ENCODE results near the gene TET1.
"Not testable (repeated sequence)": the region's sequence is repeated elsewhere in the genome, so short reads cannot be mapped to it uniquely, and the experiment has no call there.

Gene TET1

GRCh38 chr10:68720793-68721672, 160.9 kb downstream of the TET1 start, which contains the start of gene CCAR1:
Gene CCAR1, plus strand, starts transcription at chr10:68721239. Its CDS starts 1,266 bp downstream, at chr10:68722505.
- H3K27ac ChIP-seq (ENCODE audit: low read depth, low read length) = peak within 1 kb of the TSS; percentile 89
- peak within 1 kb of the TSS; percentile 65 to 95 (median 85) for H3K4me3 ChIP-seq (ENCODE audit: low read depth in 1 of 5, low read length in 5 of 5)
- H3K27me3 ChIP-seq (ENCODE audit: control insufficient read depth in 5 of 5, insufficient read depth in 4 of 5, low read length in 5 of 5) = no peaks in the 10 kb centered on the region
- peaks cover 0 to 13% (median 10%) of the 10 kb centered on the region in 5 donors for H3K4me1 ChIP-seq (ENCODE audit: control insufficient read depth in 5 of 5, insufficient read depth in 5 of 5, low read length in 5 of 5)
- H3K36me3 ChIP-seq (ENCODE audit: control insufficient read depth in 5 of 5, insufficient read depth in 5 of 5, low read length in 5 of 5) = peaks cover 0 to 17% (median 13%) of the 10 kb centered on the region in 5 donors
- H3K9ac ChIP-seq (ENCODE audit: low read length in 5 of 5) = peak within 1 kb of the TSS; percentile 43 to 99 (median 89)
- no peaks in the 10 kb centered on the region for H3K9me3 ChIP-seq (ENCODE audit: control insufficient read depth in 5 of 5, low read length in 5 of 5)

GRCh38 chr10:68721673-68722335, 161.7 kb downstream of the TET1 start:
- H3K36me3 ChIP-seq (ENCODE audit: control insufficient read depth in 5 of 5, insufficient read depth in 5 of 5, low read length in 5 of 5) = peaks cover 0 to 24% (median 13%) of the 10 kb centered on the region in 5 donors
- peaks cover 0 to 13% (median 10%) of the 10 kb centered on the region in 5 donors for H3K4me1 ChIP-seq (ENCODE audit: control insufficient read depth in 5 of 5, insufficient read depth in 5 of 5, low read length in 5 of 5)
- H3K4me3 ChIP-seq (ENCODE audit: low read depth in 1 of 5, low read length in 5 of 5) = peak overlapping the region; percentile 65 to 95 (median 81)
- H3K9ac ChIP-seq (ENCODE audit: low read length in 5 of 5) = peak overlapping the region; percentile 43 to 99 (median 89)
- H3K9me3 ChIP-seq (ENCODE audit: control insufficient read depth in 5 of 5, low read length in 5 of 5) = no peaks in the 10 kb centered on the region
- H3K27ac ChIP-seq (ENCODE audit: low read depth, low read length) = peak overlapping the region; percentile 89
- no peaks in the 10 kb centered on the region for H3K27me3 ChIP-seq (ENCODE audit: control insufficient read depth in 5 of 5, insufficient read depth in 4 of 5, low read length in 5 of 5)

- Histone ChIP-seq H3K4me1 (ENCODE audit: control insufficient read depth in 5 of 5, insufficient read depth in 5 of 5, low read length in 5 of 5) (peaks cover 0 to 13% (median 10%) of the 10 kb centered on the region in 5 donors), H3K36me3 (ENCODE audit: control insufficient read depth in 5 of 5, insufficient read depth in 5 of 5, low read length in 5 of 5) (peaks cover 4 to 46% (median 24%) of the 10 kb centered on the region in 5 donors), H3K27ac (ENCODE audit: low read depth, low read length) (no peak overlapping the region), H3K4me3 (ENCODE audit: low read depth in 1 of 5, low read length in 5 of 5) (no peak overlapping the region), H3K9ac (ENCODE audit: low read length in 5 of 5) (no peak overlapping the region), H3K27me3 (ENCODE audit: control insufficient read depth in 5 of 5, insufficient read depth in 4 of 5, low read length in 5 of 5) (no peaks in the 10 kb centered on the region), H3K9me3 (ENCODE audit: control insufficient read depth in 5 of 5, low read length in 5 of 5) (no peaks in the 10 kb centered on the region)
Measured at GRCh38 chr10:68725016-68725415, 164.9 kb downstream of the TET1 start.

GRCh38 chr10:68727146-68727545, 167.0 kb downstream of the TET1 start:
- H3K36me3 ChIP-seq (ENCODE audit: control insufficient read depth in 5 of 5, insufficient read depth in 5 of 5, low read length in 5 of 5) = peaks cover 14 to 64% (median 38%) of the 10 kb centered on the region in 5 donors
- no peaks in the 10 kb centered on the region for H3K27me3 ChIP-seq (ENCODE audit: control insufficient read depth in 5 of 5, insufficient read depth in 4 of 5, low read length in 5 of 5)
- H3K9me3 ChIP-seq (ENCODE audit: control insufficient read depth in 5 of 5, low read length in 5 of 5) = no peaks in the 10 kb centered on the region
- no peak overlapping the region for H3K9ac ChIP-seq (ENCODE audit: low read length in 5 of 5)
- no peak overlapping the region for H3K4me3 ChIP-seq (ENCODE audit: low read depth in 1 of 5, low read length in 5 of 5)
- H3K4me1 ChIP-seq (ENCODE audit: control insufficient read depth in 5 of 5, insufficient read depth in 5 of 5, low read length in 5 of 5) = peaks cover 0 to 7% (median 6%) of the 10 kb centered on the region in 5 donors
- peak overlapping the region; percentile 30 for H3K27ac ChIP-seq (ENCODE audit: low read depth, low read length)

GRCh38 chr10:68732651-68733050, 172.5 kb downstream of the TET1 start:
- Histone ChIP-seq H3K9ac (ENCODE audit: low read length in 5 of 5) (no peak overlapping the region), H3K4me3 (ENCODE audit: low read depth in 1 of 5, low read length in 5 of 5) (no peak overlapping the region), H3K36me3 (ENCODE audit: control insufficient read depth in 5 of 5, insufficient read depth in 5 of 5, low read length in 5 of 5) (peaks cover 12 to 72% (median 54%) of the 10 kb centered on the region in 5 donors), H3K27me3 (ENCODE audit: control insufficient read depth in 5 of 5, insufficient read depth in 4 of 5, low read length in 5 of 5) (no peaks in the 10 kb centered on the region), H3K27ac (ENCODE audit: low read depth, low read length) (no peak overlapping the region), H3K9me3 (ENCODE audit: control insufficient read depth in 5 of 5, low read length in 5 of 5) (no peaks in the 10 kb centered on the region), H3K4me1 (ENCODE audit: control insufficient read depth in 5 of 5, insufficient read depth in 5 of 5, low read length in 5 of 5) (no peaks in the 10 kb centered on the region)

- Histone ChIP-seq H3K27ac (ENCODE audit: low read depth, low read length) (no peak overlapping the region), H3K9ac (ENCODE audit: low read length in 5 of 5) (no peak overlapping the region), H3K4me1 (ENCODE audit: control insufficient read depth in 5 of 5, insufficient read depth in 5 of 5, low read length in 5 of 5) (peaks cover 0 to 5% (median 0%) of the 10 kb centered on the region in 5 donors), H3K4me3 (ENCODE audit: low read depth in 1 of 5, low read length in 5 of 5) (no peak overlapping the region), H3K36me3 (ENCODE audit: control insufficient read depth in 5 of 5, insufficient read depth in 5 of 5, low read length in 5 of 5) (peaks cover 14 to 77% (median 56%) of the 10 kb centered on the region in 5 donors), H3K27me3 (ENCODE audit: control insufficient read depth in 5 of 5, insufficient read depth in 4 of 5, low read length in 5 of 5) (no peaks in the 10 kb centered on the region), H3K9me3 (ENCODE audit: control insufficient read depth in 5 of 5, low read length in 5 of 5) (no peaks in the 10 kb centered on the region)
Measured at GRCh38 chr10:68734349-68734748, 174.2 kb downstream of the TET1 start.

GRCh38 chr10:68735119-68735518, 175.0 kb downstream of the TET1 start:
- H3K4me3 ChIP-seq (ENCODE audit: low read depth in 1 of 5, low read length in 5 of 5) = no peak overlapping the region
- no peak overlapping the region for H3K27ac ChIP-seq (ENCODE audit: low read depth, low read length)
- peaks cover 0 to 7% (median 0%) of the 10 kb centered on the region in 5 donors for H3K4me1 ChIP-seq (ENCODE audit: control insufficient read depth in 5 of 5, insufficient read depth in 5 of 5, low read length in 5 of 5)
- no peaks in the 10 kb centered on the region for H3K9me3 ChIP-seq (ENCODE audit: control insufficient read depth in 5 of 5, low read length in 5 of 5)
- peaks cover 19 to 80% (median 53%) of the 10 kb centered on the region in 5 donors for H3K36me3 ChIP-seq (ENCODE audit: control insufficient read depth in 5 of 5, insufficient read depth in 5 of 5, low read length in 5 of 5)
- H3K9ac ChIP-seq (ENCODE audit: low read length in 5 of 5) = no peak overlapping the region
- H3K27me3 ChIP-seq (ENCODE audit: control insufficient read depth in 5 of 5, insufficient read depth in 4 of 5, low read length in 5 of 5) = no peaks in the 10 kb centered on the region

- H3K9ac ChIP-seq (ENCODE audit: low read length in 5 of 5); H3K4me1 ChIP-seq (ENCODE audit: control insufficient read depth in 5 of 5, insufficient read depth in 5 of 5, low read length in 5 of 5); H3K27me3 ChIP-seq (ENCODE audit: control insufficient read depth in 5 of 5, insufficient read depth in 4 of 5, low read length in 5 of 5); H3K27ac ChIP-seq (ENCODE audit: low read depth, low read length); H3K9me3 ChIP-seq (ENCODE audit: control insufficient read depth in 5 of 5, low read length in 5 of 5); H3K4me3 ChIP-seq (ENCODE audit: low read depth in 1 of 5, low read length in 5 of 5): not testable (repeated sequence)
- peaks cover 19 to 80% (median 49%) of the 10 kb centered on the region in 5 donors for H3K36me3 ChIP-seq (ENCODE audit: control insufficient read depth in 5 of 5, insufficient read depth in 5 of 5, low read length in 5 of 5)
Measured at GRCh38 chr10:68735739-68736138, 175.6 kb downstream of the TET1 start.

- H3K27me3 ChIP-seq (ENCODE audit: control insufficient read depth in 5 of 5, insufficient read depth in 4 of 5, low read length in 5 of 5); H3K9me3 ChIP-seq (ENCODE audit: control insufficient read depth in 5 of 5, low read length in 5 of 5); H3K27ac ChIP-seq (ENCODE audit: low read depth, low read length); H3K9ac ChIP-seq (ENCODE audit: low read length in 5 of 5); H3K4me1 ChIP-seq (ENCODE audit: control insufficient read depth in 5 of 5, insufficient read depth in 5 of 5, low read length in 5 of 5); H3K4me3 ChIP-seq (ENCODE audit: low read depth in 1 of 5, low read length in 5 of 5): not testable (repeated sequence)
- H3K36me3 ChIP-seq (ENCODE audit: control insufficient read depth in 5 of 5, insufficient read depth in 5 of 5, low read length in 5 of 5) = peaks cover 17 to 79% (median 57%) of the 10 kb centered on the region in 5 donors
Measured at GRCh38 chr10:68740676-68741075, 180.5 kb downstream of the TET1 start.

- H3K9me3 ChIP-seq (ENCODE audit: control insufficient read depth in 5 of 5, low read length in 5 of 5) = no peaks in the 10 kb centered on the region
- H3K4me1 ChIP-seq (ENCODE audit: control insufficient read depth in 5 of 5, insufficient read depth in 5 of 5, low read length in 5 of 5) = peaks cover 0 to 7% (median 0%) of the 10 kb centered on the region in 5 donors
- no peak overlapping the region for H3K27ac ChIP-seq (ENCODE audit: low read depth, low read length)
Measured at GRCh38 chr10:68742397-68742796, 182.3 kb downstream of the TET1 start.

More at GRCh38 chr10:68742397-68742796, 182.3 kb downstream of the TET1 start:
- H3K36me3 ChIP-seq (ENCODE audit: control insufficient read depth in 5 of 5, insufficient read depth in 5 of 5, low read length in 5 of 5) = peaks cover 21 to 77% (median 50%) of the 10 kb centered on the region in 5 donors
- H3K27me3 ChIP-seq (ENCODE audit: control insufficient read depth in 5 of 5, insufficient read depth in 4 of 5, low read length in 5 of 5) = no peaks in the 10 kb centered on the region
- H3K4me3 ChIP-seq (ENCODE audit: low read depth in 1 of 5, low read length in 5 of 5) = no peak overlapping the region
- no peak overlapping the region for H3K9ac ChIP-seq (ENCODE audit: low read length in 5 of 5)
